HL-60 (cell line): ENCODE measurements around the gene TAAR2.

Source experiments
- DNase-seq, 2 experiments: peaks; one replicate each; pipeline ENCODE4 v3.0.0-alpha.2; 2010 to 2020; ENCODE audit warnings: low read depth in 1 of 2, low spot score in 1 of 2
- H3K27ac ChIP-seq: fragments of 250-450 bp; sonication (Bioruptor Pico); replicated peaks from 2 replicates; pipeline ENCODE4 v1.5.1; 2020; ENCODE audit warnings: mild to moderate bottlenecking, moderate library complexity
- H3K27me3 ChIP-seq: fragments of 250-450 bp; sonication (Bioruptor Pico); 2 replicates; pipeline ENCODE4 v1.5.1; 2021; ENCODE audit warnings: mild to moderate bottlenecking, moderate library complexity; ENCODE audit not compliant: insufficient read depth, poor library complexity, severe bottlenecking
- H3K4me3 ChIP-seq: replicated peaks from 2 replicates; pipeline ENCODE4 v1.5.1; 2011; ENCODE audit warnings: mild to moderate bottlenecking, control low read depth, low read length; ENCODE audit not compliant: insufficient read depth
- GABPA ChIP-seq: IDR thresholded peaks from 2 replicates; pipeline ENCODE4 v1.6.1; 2012; ENCODE audit warnings: low read depth
- POLR2AphosphoS5 ChIP-seq: IDR thresholded peaks from 2 replicates; pipeline ENCODE4 v1.6.1; 2012; ENCODE audit warnings: low read depth
- SPI1 ChIP-seq: IDR thresholded peaks from 2 replicates; pipeline ENCODE4 v1.6.1; 2012; ENCODE audit warnings: low read depth, mild to moderate bottlenecking, borderline replicate concordance
- TF ChIP-seq, protein P1 (sequence below): IDR thresholded peaks from 2 replicates; pipeline ENCODE4 v1.6.1; 2012; ENCODE audit warnings: low read depth; ENCODE audit not compliant: insufficient replicate concordance
- TF ChIP-seq, protein P2 (sequence below): IDR thresholded peaks from one replicate; pipeline ENCODE4 v1.5.1; 2011; ENCODE audit warnings: low read length, control low read depth, inconsistent platforms; ENCODE audit not compliant: insufficient read depth

TAAR2 gene

DNA sequence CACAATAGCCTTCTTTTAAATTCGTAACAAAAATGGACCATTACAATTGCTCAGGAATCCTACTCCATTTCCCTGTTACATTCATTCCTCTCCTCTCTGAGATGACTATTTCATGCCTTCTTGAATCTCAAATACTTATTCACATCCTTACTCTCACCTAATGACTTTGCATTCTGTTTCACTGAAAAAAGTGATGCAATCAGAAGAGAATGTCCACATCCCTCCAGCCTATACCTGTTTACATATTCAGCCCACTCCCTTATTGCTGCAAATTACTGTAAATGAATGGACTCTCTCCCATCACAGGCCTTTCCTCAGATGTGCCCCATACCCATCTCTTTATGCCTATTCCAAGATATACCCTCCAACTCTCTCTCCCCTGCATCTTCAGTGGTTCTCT lies 26.4 kb upstream of the TAAR2 start:
- H3K4me3 ChIP-seq = no peak overlapping the region
- H3K27me3 ChIP-seq = peaks cover 2% of the 10 kb centered on the region
- no peak for TF ChIP-seq GABPA
- no peak for TF ChIP-seq POLR2AphosphoS5
- TF ChIP-seq, protein P1, sequence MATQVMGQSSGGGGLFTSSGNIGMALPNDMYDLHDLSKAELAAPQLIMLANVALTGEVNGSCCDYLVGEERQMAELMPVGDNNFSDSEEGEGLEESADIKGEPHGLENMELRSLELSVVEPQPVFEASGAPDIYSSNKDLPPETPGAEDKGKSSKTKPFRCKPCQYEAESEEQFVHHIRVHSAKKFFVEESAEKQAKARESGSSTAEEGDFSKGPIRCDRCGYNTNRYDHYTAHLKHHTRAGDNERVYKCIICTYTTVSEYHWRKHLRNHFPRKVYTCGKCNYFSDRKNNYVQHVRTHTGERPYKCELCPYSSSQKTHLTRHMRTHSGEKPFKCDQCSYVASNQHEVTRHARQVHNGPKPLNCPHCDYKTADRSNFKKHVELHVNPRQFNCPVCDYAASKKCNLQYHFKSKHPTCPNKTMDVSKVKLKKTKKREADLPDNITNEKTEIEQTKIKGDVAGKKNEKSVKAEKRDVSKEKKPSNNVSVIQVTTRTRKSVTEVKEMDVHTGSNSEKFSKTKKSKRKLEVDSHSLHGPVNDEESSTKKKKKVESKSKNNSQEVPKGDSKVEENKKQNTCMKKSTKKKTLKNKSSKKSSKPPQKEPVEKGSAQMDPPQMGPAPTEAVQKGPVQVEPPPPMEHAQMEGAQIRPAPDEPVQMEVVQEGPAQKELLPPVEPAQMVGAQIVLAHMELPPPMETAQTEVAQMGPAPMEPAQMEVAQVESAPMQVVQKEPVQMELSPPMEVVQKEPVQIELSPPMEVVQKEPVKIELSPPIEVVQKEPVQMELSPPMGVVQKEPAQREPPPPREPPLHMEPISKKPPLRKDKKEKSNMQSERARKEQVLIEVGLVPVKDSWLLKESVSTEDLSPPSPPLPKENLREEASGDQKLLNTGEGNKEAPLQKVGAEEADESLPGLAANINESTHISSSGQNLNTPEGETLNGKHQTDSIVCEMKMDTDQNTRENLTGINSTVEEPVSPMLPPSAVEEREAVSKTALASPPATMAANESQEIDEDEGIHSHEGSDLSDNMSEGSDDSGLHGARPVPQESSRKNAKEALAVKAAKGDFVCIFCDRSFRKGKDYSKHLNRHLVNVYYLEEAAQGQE = no peak
- no peak overlapping the region for H3K27ac ChIP-seq
- no peak for DNase-seq

DNA sequence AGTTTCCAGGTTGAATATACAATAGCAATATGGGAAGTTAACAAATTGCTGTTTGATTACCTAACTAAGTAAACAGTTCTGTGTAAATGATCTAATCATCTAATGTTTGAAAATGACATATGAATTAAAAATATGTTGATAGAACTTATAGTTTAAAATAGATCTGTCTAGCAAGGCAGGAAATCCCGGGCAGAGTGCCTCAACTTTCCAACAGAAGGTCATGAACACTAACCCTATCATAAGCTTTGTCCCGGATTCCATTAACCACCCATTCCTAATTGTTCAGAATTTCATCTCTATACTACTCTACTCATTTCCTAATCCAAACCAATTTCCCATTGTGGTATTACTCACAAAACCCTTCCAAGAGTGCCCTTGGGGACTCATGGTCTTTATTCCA lies 24.8 kb upstream of the TAAR2 start:
- H3K27me3 ChIP-seq = peaks cover 2% of the 10 kb centered on the region
- no peak for DNase-seq
- TF ChIP-seq, protein P2, sequence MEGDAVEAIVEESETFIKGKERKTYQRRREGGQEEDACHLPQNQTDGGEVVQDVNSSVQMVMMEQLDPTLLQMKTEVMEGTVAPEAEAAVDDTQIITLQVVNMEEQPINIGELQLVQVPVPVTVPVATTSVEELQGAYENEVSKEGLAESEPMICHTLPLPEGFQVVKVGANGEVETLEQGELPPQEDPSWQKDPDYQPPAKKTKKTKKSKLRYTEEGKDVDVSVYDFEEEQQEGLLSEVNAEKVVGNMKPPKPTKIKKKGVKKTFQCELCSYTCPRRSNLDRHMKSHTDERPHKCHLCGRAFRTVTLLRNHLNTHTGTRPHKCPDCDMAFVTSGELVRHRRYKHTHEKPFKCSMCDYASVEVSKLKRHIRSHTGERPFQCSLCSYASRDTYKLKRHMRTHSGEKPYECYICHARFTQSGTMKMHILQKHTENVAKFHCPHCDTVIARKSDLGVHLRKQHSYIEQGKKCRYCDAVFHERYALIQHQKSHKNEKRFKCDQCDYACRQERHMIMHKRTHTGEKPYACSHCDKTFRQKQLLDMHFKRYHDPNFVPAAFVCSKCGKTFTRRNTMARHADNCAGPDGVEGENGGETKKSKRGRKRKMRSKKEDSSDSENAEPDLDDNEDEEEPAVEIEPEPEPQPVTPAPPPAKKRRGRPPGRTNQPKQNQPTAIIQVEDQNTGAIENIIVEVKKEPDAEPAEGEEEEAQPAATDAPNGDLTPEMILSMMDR = no peak
- TF ChIP-seq SPI1 (no peak), GABPA (no peak), POLR2AphosphoS5 (no peak)
- TF ChIP-seq, protein P1 = no peak
- H3K27ac ChIP-seq = no peak overlapping the region
- H3K4me3 ChIP-seq = no peak overlapping the region

DNA sequence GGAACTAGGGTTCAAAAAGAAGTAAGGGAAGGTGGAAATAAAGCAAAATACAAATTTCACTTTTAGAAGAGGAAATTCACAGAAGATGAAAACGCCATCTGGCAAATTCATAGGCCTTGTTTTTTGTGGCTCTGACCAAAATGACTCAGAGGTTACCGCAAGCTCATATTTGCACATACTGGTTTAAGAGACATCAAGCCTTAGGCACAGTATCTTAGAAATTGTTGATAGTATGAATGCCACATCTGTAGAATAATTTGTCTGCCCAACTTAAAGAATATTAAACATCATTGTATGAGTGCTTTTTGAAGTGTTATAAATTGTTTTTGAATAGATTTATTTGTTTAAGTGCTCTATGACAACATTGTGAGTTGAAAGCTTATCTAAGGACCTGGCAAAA lies 24.3 kb upstream of the TAAR2 start:
- Histone ChIP-seq H3K27me3 (peaks cover 2% of the 10 kb centered on the region), H3K4me3 (no peak overlapping the region), H3K27ac (no peak overlapping the region)
- TF ChIP-seq SPI1 = no peak
- TF ChIP-seq, protein P2 = no peak
- no peak for TF ChIP-seq GABPA
- TF ChIP-seq, protein P1 = no peak
- no peak for TF ChIP-seq POLR2AphosphoS5
- DNase-seq = no peak
